Gastrocnemius medialis (tissue), 4 donors: Measurements from ENCODE around the gene TUBB2B.

Source experiments
- CTCF ChIP-seq, 5 experiments: fragments of 450-650 bp in 3 of 5; fragments of 200-600 bp in 2 of 5; sonication (generic) in 2 of 5; IDR thresholded peaks in 4 of 5; conservative IDR thresholded peaks in 1 of 5; 1 replicate in 4 of 5; 2 replicates in 1 of 5; pipeline ENCODE4 v1.5.1; 2016 to 2019; ENCODE audit warnings: antibody characterized with exemption in 5 of 5, mild to moderate bottlenecking in 3 of 5, moderate library complexity in 3 of 5
- POLR2A ChIP-seq, 2 donors: fragments of 450-650 bp; IDR thresholded peaks; one replicate each; pipeline ENCODE4 v1.6.1; 2017; ENCODE audit warnings: antibody characterized with exemption in 2 of 2, mild to moderate bottlenecking in 2 of 2, moderate library complexity in 2 of 2

DNA sequence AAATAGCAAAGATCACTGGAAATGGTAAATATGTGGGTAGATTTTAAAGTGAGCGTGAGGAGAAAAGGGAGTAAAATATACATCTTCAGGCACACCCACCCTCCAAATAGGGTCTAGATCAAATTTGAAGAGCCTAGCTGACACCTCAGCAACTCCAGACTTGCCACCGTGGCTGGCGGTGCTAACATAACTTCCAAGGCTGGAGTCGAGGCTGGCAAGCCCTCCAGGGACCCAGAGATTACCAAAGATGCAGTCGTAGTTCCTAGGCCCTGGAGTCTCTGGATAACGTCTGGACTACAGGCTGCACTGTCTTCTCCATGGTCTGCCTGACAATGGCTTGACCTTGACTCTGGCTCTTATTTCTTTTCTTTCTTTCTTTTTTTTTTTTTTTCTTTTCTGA, 22.5 kb downstream of the TUBB2B start:
- TF ChIP-seq POLR2A (IDR thresholded peaks at IDR 0.05) (no peak), CTCF (IDR thresholded peaks at IDR 0.05 in 4 of 5, conservative IDR thresholded peaks at IDR 0.05 in 1 of 5) (no peak)
